Endodermal cell (in vitro differentiated cells): Measurements from ENCODE around the gene GMPR. TPM values are rescaled to one million over a fixed set of nuclear protein-coding genes. Genes with fewer than 3 reads are reported as not detected.

Experiments used
- DNase-seq: peaks from one replicate; pipeline ENCODE4 v3.0.0-alpha.2; 2017
- H3K27ac ChIP-seq: 2 replicates; pipeline ENCODE4 v1.5.1; 2013; ENCODE audit warnings: mild to moderate bottlenecking, low read depth, low read length, moderate library complexity
- H3K27me3 ChIP-seq: 2 replicates; pipeline ENCODE4 v1.6.1; 2013; ENCODE audit warnings: mild to moderate bottlenecking, low read length, moderate library complexity; ENCODE audit not compliant: insufficient read depth, control insufficient read depth, poor library complexity, severe bottlenecking
- H3K36me3 ChIP-seq: 2 replicates; pipeline ENCODE4 v1.7.0; 2013; ENCODE audit warnings: mild to moderate bottlenecking, low read length, moderate library complexity; ENCODE audit not compliant: control insufficient read depth, insufficient read depth
- H3K4me1 ChIP-seq: one replicate; pipeline ENCODE4 v1.7.0; 2013; ENCODE audit warnings: low read length; ENCODE audit not compliant: control insufficient read depth, insufficient read depth
- H3K4me3 ChIP-seq: 2 replicates; pipeline ENCODE4 v1.5.1; 2013; ENCODE audit warnings: mild to moderate bottlenecking, low read length, moderate library complexity
- H3K9ac ChIP-seq: 2 replicates; pipeline ENCODE4 v1.6.1; 2013; ENCODE audit warnings: mild to moderate bottlenecking, low read length, moderate library complexity; ENCODE audit not compliant: poor library complexity, severe bottlenecking; ENCODE audit errors: extremely low read depth
- H3K9me3 ChIP-seq: 2 replicates; pipeline ENCODE4 v1.6.1; 2013; ENCODE audit warnings: mild to moderate bottlenecking, low read length, moderate library complexity; ENCODE audit not compliant: control insufficient read depth
- H3K27ac Mint-ChIP-seq: 2 replicates; pipeline ENCODE4 v1.8.0; 2020; ENCODE audit warnings: mixed read lengths
- H3K27me3 Mint-ChIP-seq: 2 replicates; pipeline ENCODE4 v1.8.0; 2021; ENCODE audit warnings: mild to moderate bottlenecking, mixed read lengths; ENCODE audit not compliant: insufficient read depth
- H3K36me3 Mint-ChIP-seq: 2 replicates; pipeline ENCODE4 v1.8.0; 2020; ENCODE audit warnings: low read depth, mixed read lengths
- H3K4me1 Mint-ChIP-seq: 2 replicates; pipeline ENCODE4 v1.8.0; 2020; ENCODE audit warnings: mixed read lengths
- H3K4me3 Mint-ChIP-seq: 2 replicates; pipeline ENCODE4 v1.8.0; 2020; ENCODE audit warnings: mild to moderate bottlenecking, moderate library complexity, mixed read lengths
- H3K9me3 Mint-ChIP-seq: 2 replicates; pipeline ENCODE4 v1.8.0; 2020; ENCODE audit warnings: mild to moderate bottlenecking, mixed read lengths
- CTCF ChIP-seq: fragments of 200-600 bp; sonication (generic); conservative IDR thresholded peaks from 2 replicates; pipeline ENCODE4 v1.5.0; 2021; ENCODE audit warnings: antibody characterized with exemption, mild to moderate bottlenecking
- WGBS, 2 experiments: methylation state at CpG; one replicate each; pipeline versions ENCODE4 v1.1.5 to v1.1.7; 2013; ENCODE audit warnings: missing lambda C conversion rate in 2 of 2, mixed read lengths in 1 of 2; ENCODE audit not compliant: insufficient coverage in 1 of 2, insufficient read length in 1 of 2; 5-methylcytosine and 5-hydroxymethylcytosine counted together
- total RNA-seq, 2 donors: library from RNA; stranded (reverse); fragmentation: NEBNext Ultra II Directional in 1 of 2; extraction: Animal tissue kit (Norgen Biotek cat#: 25700) in 1 of 2; gene quantifications; 2 replicates in 1 of 2; 3 replicates in 1 of 2; pipeline ENCODE4 v1.2.1, GENCODE V29; 2021

Gene GMPR
- total RNA-seq, 2 donors from 2014 or later, result 4.9 to 20.7 TPM

DNA sequence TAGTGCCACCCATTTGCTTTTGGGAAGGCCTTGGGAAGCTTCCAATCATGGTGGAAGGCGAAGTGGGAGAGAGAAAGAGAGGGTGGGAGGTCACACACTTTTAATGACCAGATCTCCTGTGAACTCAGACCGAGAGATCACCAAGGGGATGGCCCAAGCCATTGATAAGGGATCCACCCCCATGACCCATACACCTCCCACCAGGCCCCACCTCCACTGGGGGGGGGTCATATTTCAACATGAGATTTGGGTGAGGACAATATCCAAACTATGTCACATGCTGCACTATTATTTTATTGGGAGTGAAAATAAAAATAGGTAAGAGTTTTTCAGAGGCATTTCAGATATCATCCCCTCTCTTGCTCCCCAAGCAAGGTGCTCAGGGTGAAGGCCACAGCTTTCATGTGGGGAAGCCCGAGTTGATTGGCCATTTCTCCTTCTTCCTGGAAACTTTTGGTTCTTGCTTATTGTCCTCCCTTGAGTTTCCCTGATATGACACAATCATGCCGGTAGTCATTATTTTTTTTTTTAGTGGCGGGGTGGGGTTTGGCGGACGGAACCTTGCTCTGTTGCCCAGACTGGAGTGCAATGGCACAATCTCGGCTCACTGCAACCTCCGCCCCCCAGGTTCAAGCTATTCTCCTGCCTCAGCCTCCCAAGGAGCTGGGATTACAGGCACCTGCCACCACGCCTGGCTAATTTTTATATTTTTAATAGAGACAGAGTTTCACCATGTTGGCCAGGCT lies 15.2 kb downstream of the GMPR start:
- peak overlapping the region; percentile 13 for H3K27ac Mint-ChIP-seq
- H3K4me3 ChIP-seq, result no peak overlapping the region
- no peak overlapping the region for H3K9ac ChIP-seq
- H3K9me3 Mint-ChIP-seq, result no peaks in the 10 kb centered on the region
- no peak for TF ChIP-seq CTCF
- H3K36me3 ChIP-seq, result peaks cover 24% of the 10 kb centered on the region
- no peaks in the 10 kb centered on the region for H3K27me3 ChIP-seq
- peaks cover 40% of the 10 kb centered on the region for H3K4me1 Mint-ChIP-seq
- H3K9me3 ChIP-seq, result peaks cover 7% of the 10 kb centered on the region
- no peak overlapping the region for H3K4me3 Mint-ChIP-seq
- no peak for DNase-seq
- no peak overlapping the region for H3K27ac ChIP-seq
- H3K36me3 Mint-ChIP-seq, result peaks cover 42% of the 10 kb centered on the region
- H3K27me3 Mint-ChIP-seq, result no peaks in the 10 kb centered on the region
- peaks cover 21% of the 10 kb centered on the region for H3K4me1 ChIP-seq
- WGBS, 2 experiments, result 94 to 95% methylated on average over 4 to 10 of the region's 10 CpGs

DNA sequence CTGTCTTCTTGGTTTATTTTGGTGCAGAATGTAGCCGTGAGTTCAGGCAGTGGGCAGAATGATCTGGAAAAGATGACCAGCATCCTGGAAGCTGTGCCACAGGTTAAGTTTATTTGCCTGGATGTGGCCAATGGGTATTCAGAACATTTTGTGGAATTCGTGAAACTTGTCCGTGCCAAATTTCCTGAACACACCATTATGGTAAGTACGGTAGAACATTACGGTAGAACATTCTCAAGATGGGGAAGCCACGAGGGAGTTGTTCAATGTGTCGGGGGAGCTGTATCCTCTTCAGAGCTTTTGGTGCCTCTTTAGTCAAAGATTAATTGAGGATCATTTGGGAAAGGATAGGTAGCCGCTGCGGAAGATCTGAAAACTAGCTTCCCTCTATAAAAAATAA lies 16.1 kb downstream of the GMPR start:
- no peaks in the 10 kb centered on the region for H3K27me3 Mint-ChIP-seq
- WGBS, 2 experiments, result 92 to 95% methylated on average over 7 to 9 of the region's 9 CpGs
- TF ChIP-seq CTCF, result no peak

GRCh38 chr6:16256781-16257180 lies 18.4 kb downstream of the GMPR start:
- Histone ChIP-seq H3K27ac (no peak overlapping the region), H3K36me3 (peaks cover 17% of the 10 kb centered on the region), H3K4me3 (peak overlapping the region; percentile 24), H3K9ac (no peak overlapping the region), H3K27me3 (no peaks in the 10 kb centered on the region), H3K4me1 (peaks cover 15% of the 10 kb centered on the region), H3K9me3 (peaks cover 7% of the 10 kb centered on the region)
- Mint-ChIP-seq H3K9me3 (no peaks in the 10 kb centered on the region), H3K4me3 (no peak overlapping the region), H3K4me1 (peaks cover 41% of the 10 kb centered on the region), H3K27me3 (no peaks in the 10 kb centered on the region), H3K27ac (peak overlapping the region; percentile 18), H3K36me3 (peaks cover 52% of the 10 kb centered on the region)
- 76 to 100% methylated on average over 1 to 2 of the region's 2 CpGs for WGBS, 2 experiments
- TF ChIP-seq CTCF, result no peak
- no peak for DNase-seq

More for the DNA sequence above, 16.1 kb downstream of the GMPR start:
- Histone ChIP-seq H3K9ac (no peak overlapping the region), H3K27me3 (no peaks in the 10 kb centered on the region), H3K27ac (no peak overlapping the region), H3K9me3 (peaks cover 7% of the 10 kb centered on the region), H3K4me1 (peaks cover 23% of the 10 kb centered on the region), H3K4me3 (no peak overlapping the region), H3K36me3 (peaks cover 27% of the 10 kb centered on the region)
- Mint-ChIP-seq H3K9me3 (no peaks in the 10 kb centered on the region), H3K4me3 (no peak overlapping the region), H3K4me1 (peaks cover 47% of the 10 kb centered on the region), H3K36me3 (peaks cover 52% of the 10 kb centered on the region), H3K27ac (no peak overlapping the region)
- no peak for DNase-seq
